Measurements from ENCODE around the gene DHRS3.
"Not testable (repeated sequence)": the region's sequence is repeated elsewhere in the genome, so short reads cannot be mapped to it uniquely, and the experiment has no call there.

The DHRS3 gene

DNA sequence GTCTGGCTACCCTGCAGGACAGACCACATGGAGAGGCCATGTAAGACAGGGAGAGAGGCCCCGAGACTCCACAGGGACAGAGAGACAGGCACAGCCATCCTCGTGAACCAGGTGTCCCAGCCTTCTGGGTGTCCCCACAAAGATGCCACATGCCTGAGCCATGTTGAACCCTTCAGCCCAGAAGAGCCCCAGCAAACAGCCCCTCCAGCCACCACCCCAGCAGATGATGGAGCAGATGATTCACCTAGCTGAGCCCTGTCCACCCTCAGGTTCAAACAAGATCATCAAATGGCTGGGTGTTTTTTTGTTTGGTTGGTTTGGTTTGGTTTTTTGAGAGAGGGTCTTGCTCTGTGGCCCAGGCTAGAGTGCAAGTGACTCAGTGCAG lies 78.7 kb downstream of the DHRS3 start:
- DNase-seq (ENCODE audit: low spot score), result no peak

DNA sequence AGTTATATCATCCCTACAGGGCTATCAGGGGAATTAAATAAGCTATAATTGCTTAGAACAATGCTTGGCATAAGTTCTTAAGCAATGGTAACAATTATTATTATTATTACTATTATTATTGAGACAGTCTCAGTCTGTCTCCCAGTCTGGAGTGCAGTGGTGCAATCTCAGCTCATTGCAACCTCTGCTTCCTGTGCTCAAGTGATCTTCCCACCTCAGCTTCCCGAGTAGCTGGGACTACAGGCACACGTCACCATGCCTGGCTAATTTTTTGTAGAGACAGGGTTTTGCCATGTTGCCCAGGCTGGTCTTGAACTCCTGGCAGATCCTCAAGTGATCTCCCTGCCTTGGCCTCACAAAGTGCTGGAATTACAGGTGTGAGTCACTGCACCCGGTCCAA lies 79.5 kb downstream of the DHRS3 start:
- not testable (repeated sequence) for DNase-seq (ENCODE audit: low spot score)

DNA sequence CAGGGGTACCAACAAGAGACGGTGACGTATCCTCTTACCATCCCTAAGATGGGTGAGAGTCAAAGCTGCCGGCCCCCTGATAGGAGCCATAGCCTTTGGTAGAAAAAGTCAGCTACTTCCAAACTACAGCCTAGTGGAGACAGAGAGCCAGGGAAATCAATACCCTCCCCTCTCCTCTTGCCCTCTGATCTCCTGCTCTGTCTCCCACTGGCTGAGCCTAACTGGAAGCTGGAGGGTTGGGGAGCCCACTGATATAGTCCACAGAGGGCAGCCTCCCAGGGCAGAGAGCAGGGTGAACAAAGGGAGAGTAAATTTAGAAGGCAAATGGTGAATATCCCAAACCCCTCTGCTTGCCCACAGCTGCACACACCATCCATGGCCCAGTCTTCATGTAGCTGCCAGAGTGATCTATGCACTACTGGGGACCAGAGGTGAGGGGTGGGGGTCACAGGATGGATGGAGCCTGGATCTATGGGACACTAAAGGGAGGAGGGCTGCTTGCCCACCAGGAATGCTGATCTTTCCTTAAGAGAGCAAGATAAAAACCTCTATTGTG lies 80.0 kb downstream of the DHRS3 start:
- DNase-seq (ENCODE audit: low spot score), result no peak

DNA sequence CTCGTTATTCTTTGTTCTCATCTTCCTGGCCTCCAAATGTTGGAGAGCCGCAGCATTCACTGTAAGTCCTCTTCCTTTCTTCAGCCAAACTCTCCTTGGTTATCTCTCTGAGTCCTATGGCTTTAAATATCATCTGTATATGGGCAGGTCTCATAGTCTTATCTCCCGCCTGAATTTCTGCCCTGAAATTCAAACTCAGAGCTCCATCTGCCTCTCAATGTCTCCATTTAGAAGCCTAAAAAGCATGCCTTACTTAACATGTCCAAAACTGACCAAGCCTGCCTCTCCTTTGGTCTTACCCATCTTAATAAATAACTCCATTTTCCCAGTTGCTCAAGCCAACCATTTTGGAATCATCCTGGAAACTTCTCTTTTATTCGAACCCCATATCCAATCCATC lies 80.7 kb downstream of the DHRS3 start:
- no peak for DNase-seq (ENCODE audit: low spot score)

DNA sequence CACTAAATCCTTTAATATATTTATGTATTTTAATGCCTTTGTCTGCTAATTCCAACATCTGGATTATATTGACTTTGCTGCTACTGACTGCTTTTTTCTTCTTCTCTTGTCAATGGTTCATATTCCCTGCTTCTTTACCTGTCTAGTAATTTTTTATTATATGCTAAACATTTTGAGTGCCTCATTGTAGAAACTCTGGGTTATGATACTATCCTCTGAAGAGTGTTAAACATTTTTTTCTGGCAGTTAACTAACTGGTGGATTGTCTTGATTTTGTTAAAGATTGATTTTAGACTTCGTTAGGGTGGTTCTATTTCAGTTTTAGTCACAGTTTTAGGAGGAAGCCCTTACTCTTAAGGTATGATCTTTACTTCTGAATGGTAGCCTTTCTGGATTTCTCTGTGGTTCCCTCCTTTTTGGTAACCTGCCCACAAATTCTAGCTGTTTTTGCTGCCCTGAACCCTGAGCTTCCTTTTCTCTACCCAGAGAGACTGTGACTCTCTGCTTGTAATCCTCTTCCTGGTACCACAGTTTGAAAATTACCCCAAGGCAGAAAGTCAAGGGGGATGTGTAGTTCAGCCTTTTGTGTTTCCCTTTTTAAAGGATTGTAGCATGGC lies 81.9 kb downstream of the DHRS3 start:
- DNase-seq (ENCODE audit: low spot score), result no peak

DNA sequence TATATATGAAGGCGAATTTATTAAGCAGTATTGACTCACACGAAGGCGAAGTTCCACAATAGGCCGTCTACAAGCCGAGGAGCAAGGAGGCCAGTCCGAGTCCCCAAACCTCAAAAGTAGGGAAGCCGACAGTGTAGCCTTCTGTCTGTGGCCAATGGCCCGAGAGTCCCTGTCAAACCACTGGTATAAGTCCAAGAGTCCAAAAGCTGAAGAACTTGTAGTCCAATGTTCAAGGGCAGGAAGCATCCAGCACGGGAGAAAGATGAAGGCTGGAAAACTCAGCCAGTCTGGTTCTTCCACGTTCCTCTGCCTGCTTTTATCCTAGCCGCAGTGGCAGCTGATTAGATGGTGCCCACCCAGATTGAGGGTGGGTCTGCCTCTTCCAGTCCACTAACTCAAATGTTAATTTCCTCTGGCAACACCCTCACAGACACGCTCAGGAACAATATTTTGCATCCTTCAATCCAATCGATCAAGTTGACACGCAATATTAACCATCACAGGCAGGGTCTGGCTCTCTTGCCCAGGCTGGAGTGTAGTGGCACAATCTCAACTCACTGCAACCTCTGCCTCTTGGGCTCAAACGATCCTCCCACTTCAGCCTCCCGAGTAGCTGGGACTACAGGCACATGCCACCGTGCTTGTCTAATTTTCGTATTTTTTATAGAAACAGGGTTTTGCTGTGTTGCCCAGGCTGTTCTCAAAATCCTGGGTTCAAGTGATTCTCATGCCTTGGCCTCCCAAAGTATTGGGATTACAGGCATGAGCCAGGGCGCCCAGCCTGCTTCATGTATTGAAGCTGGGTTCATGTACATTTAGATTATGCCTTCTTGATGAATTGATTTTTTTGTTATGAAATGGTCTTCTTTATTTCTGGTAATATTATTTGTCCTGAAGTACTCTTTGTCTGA lies 85.3 kb downstream of the DHRS3 start:
- no peak for DNase-seq (ENCODE audit: low spot score)

DNA sequence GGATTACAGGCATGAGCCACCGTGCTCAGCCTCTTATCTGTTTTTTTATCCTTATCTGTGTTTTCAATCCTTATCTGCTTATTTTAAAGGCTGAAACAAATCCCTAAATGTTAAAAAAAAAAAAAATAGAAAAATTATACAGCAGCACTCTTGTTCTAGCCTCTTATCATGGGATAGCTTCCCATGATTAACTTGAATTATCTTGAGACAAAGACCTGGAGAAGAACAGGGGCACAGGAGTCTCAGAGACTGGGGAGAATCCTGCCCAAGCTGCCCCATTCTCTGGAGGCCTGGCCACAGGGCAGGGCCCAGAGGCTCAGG lies 86.9 kb downstream of the DHRS3 start:
- no peak for DNase-seq (ENCODE audit: low spot score)

DNA sequence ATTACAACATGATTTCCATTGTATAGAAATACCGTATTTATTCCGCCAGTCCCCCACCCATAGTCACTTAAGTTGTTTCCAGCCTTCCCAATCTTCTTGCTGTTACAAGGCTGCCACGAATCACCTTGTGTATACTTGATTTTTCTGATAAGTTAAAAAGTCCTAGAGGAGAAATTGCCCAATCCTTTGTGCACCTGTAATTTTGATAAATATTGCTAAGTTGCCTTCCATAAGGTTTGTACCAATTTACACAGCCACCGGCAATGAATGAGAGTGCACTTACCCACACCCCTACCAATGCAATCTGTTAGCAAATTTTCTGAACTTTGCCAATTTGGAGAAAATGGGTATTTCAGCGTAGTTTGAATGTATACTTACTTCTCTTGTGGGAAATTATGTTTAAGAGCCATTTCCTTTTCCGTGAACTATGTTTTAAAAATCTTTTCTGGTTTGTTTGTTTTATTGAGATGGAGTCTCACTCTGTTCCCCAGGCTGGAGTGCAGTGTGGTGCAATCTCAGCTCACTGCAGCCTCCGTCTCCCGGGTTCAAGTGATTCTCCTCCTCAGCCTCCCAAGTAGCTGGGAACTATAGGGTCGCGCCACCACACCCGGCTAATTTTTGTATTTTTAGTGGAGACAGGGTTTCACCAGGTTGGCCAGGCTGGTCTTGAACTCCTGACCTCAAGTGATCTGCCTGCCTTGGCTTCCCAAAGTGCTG lies 87.4 kb downstream of the DHRS3 start:
- no peak for DNase-seq (ENCODE audit: low spot score)

DNA sequence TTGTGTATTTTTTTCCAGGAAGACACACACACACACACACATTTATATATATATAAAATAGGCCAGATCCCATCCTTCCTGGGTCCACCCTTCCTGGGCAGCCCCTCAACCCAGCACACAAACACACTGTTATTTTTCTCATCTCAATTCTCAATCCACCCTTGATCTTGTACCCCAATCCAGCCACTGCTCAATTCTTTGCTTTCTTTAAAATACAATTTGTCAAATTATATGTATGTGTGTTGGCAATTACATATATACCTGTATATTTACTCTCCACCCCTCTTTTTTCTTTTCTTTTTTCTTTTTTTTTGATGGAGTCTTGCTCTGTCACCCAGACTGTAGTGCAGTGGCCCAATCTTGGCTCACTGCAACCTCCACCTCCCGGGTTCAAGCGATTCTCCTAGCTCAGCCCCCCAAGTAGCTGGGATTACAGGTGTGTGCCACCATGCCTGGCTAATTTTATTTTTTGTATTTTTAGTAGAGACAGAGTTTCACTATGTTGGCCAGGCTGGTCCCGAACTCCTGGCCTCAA lies 88.3 kb downstream of the DHRS3 start:
- no peak for DNase-seq (ENCODE audit: low spot score)

DNA sequence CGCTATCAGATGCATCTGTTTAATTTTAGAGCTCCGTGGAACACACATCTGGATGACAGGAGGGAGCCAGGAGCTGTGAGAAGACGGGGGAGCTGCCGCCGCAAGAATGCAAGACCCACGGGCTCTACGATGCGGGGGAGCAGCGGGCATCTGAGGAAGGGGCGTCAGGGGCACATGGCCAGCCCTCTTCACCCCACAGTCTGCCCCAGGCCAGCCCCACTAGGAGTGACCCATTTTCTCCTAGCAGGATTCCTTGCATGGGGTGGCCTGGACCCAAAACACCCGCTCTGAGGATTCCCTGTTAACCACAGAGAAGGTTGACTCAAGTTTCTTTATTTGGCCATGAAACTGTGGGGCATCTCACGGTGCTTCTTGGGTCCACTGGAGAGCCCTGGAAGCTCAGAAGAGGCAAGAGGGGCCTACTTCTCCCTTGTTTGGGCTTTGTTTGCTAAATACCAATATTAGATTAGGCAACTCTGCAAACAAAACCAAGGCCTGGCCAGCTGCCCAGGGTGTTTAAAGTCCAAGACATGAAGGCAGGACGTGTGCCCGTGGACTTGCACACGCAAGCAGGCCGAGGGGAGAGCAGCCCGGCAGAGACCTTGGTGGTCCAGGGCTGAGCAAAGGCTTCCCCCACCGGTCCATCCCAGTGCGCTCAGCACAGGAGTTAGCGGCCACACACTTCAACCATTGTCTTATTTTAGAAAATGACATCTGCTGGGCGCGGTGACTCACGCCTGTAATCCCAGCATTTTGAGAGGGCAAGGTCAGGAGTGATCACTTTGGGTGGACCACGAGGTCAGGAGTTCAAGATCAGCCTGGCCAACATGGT lies 89.8 kb downstream of the DHRS3 start:
- no peak for DNase-seq (ENCODE audit: low spot score)

DNA sequence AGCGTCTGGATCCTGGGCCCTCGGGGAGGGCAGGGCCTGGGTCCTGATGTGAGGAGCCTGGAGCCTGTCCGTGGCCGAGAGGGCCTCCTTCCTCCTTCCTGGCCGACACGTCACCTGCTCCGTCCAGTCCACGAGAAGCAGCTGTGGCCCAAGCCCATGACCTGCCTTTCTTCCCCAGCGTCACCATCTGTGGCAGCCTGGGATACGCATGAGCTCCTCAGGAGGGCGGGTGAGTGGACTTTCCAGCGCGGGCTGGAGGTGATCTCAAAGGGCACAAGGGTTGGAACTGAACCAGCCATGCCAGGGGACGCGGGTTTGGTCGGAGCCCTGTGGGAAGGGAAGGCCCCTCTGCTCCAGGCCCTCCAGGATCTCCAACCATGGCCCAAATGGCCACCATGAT lies 90.4 kb downstream of the DHRS3 start:
- no peak for DNase-seq (ENCODE audit: low spot score)

DNA sequence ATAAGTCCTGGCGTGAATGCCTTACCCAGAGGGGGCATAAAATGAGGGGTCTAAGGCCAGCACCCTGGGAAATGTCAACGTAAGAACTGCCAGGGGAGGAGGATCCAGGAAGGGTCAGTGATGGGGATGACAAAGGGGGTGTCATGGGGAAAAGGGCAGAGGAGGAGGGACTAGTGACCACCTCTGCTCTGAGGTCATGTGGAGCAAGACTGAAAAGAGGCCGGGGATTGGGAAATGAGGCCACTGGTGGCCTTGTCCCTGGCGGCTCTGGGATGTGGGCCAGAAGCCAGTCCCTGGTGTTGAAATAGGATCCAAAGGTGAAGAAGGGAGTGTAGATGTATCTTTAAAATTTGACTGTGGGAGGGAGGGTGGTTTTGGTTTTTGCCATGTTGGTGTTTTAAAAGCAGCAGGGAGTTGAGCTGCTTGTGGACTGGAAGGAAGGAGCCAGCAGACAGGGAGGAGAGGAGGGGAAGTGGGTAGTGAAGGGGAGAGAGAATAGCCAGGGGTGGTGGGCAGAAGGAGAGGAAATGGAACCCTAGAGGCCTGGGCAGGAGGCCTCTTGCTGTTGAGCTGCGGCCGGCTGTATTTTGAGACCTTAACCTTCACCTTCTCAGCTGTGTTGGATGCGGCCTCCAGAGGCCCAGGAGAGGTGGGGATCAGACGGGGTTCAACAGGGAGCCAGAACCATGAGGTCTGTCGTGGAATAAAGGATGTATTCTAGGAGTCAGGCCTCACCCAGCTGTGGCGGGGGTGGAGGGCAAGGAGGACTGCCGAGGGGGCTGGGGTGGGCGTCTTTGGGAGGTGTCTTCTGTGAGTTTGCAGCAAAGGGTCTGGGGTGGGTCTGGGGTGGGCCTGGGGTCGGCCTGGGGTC lies 92.5 kb downstream of the DHRS3 start:
- no peak for DNase-seq (ENCODE audit: low spot score)

DNA sequence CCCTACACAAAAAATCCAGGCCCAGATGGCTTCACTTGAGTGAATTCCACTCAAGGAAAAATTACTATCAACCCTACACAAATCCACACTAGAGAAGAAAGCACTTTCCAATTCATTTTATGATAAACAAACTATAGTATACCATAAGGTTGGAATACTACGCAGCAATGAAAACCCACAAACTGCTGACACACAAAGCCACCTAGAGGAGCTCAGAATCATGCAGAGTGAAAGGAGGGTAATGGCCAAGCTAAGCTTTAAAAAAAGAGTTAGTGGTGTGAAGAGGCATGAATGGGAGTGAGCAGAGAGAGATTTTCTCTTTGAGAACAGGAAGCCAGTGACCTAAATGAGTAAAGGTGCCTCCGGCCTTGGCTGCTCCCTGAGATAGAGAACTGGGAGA lies 93.7 kb downstream of the DHRS3 start:
- DNase-seq (ENCODE audit: low spot score), result no peak

DNA sequence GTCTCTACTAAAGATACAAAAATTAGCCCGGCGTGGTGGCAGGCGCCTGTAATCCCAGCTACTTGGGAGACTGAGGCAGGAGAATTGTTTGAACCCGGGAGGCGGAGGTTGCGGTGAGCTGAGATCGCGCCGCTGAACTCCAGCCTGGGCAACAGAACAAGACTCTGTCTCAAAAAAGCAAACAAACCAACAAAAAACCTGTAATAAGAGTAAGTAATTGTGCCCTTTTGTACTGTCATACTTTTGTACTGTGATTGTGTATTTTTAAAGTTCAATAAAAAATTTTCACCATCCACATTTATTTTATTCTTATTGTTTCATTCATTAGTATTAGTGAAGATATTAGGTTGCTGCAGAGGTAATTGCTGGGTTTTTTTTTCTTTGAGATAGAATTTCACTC lies 95.2 kb downstream of the DHRS3 start:
- DNase-seq (ENCODE audit: low spot score), result not testable (repeated sequence)

DNA sequence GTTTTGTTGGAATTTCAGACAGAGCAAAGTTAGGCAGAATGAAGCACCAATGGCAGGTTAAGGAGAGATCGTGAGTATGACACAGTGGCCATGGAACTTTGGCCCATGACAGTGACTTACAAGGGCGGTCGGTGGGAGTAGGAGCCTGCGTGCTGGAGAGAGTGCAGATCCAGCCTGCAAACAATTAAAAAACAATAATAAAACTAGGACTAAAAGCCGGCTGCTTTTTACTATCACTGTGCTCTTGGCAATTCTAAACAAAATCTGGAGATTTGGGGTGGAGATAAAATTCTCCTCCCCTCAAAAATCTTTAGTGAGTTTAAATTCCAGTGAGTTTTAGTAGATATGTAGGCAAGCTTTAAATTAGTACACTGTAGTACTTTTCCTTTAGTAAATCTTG lies 96.9 kb downstream of the DHRS3 start:
- DNase-seq (ENCODE audit: low spot score), result no peak

DNA sequence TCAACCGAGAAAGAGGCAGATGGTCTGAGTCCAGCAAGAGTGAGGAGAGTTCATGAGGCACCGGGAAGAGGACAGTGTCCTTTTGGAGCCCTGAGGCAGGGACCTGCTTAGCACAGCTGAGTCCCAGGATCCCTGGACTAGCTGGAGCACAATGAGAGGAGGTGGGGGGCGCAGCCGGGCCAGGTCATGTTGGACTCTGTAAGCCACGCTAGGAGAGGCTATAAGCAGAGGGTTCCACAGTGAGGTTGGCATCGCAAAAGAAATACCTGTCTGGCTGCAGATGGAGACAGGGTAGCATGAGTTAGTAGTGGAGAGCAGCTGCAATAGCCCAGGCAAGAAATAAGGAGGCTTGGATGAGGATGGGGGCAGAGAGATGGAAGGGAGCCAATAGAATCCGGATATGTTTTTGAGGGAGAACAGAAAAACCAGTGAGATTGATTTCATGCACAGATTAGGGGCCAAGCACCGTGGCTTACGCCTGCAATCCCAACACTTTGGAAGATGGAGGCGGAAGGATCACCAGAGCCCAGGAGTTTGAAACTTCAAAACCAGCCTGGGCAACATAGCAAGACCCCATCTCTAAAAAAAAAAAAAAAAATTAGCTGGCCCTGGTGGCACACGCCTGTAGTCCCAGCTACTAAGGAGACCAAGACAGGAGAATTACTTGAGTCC lies 98.2 kb downstream of the DHRS3 start:
- DNase-seq (ENCODE audit: low spot score), result no peak

DNA sequence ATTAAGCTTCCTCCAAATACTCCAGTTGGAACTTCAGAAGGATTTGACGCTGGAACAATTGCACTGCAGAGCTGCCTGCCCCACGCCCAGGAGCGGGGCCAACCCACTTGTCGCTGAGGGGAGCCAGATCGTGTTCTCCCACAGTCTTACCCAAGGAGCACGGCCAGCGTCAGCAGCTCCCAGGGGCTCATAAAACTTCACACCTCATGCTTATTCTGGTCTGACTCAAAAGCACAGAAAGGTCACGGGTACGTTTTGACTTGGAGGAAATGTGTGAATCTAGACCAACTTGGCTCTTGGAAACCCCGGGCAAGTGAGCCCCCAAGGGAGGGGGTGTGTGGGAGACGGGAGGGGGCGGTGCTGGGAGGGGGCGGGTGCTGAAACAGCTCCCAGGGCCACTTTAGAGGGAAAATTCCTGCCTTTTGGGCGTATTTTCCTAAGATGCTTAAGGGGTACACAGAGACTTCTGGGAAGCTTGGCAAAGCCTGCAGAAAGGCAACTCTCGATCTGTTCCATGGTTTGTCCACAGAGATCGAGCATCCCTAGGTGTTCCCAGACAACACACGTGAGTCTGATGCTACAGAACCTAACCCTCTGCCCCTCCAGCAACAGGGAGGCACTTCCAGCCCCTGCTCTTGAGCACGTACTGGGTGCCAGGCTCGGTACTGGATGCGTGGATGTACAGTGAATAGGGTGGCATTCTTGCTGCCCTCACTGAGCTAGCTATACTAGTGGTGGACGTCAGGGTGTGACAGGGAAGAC lies 98.9 kb downstream of the DHRS3 start:
- DNase-seq (ENCODE audit: low spot score), result no peak
